Measurements from ENCODE around the gene SNU13. TPM values are rescaled to one million over a fixed set of nuclear protein-coding genes. Genes with fewer than 3 reads are reported as not detected.
"Not testable (repeated sequence)": the region's sequence is repeated elsewhere in the genome, so short reads cannot be mapped to it uniquely, and the experiment has no call there.

The SNU13 gene
- total RNA-seq (108 and 114 TPM in 2 replicates), polyA plus RNA-seq (99.0 and 119 TPM in 2 replicates), polyA minus RNA-seq (90.5 and 105 TPM in 2 replicates)
- total RNA-seq (2013): 139 TPM

DNA sequence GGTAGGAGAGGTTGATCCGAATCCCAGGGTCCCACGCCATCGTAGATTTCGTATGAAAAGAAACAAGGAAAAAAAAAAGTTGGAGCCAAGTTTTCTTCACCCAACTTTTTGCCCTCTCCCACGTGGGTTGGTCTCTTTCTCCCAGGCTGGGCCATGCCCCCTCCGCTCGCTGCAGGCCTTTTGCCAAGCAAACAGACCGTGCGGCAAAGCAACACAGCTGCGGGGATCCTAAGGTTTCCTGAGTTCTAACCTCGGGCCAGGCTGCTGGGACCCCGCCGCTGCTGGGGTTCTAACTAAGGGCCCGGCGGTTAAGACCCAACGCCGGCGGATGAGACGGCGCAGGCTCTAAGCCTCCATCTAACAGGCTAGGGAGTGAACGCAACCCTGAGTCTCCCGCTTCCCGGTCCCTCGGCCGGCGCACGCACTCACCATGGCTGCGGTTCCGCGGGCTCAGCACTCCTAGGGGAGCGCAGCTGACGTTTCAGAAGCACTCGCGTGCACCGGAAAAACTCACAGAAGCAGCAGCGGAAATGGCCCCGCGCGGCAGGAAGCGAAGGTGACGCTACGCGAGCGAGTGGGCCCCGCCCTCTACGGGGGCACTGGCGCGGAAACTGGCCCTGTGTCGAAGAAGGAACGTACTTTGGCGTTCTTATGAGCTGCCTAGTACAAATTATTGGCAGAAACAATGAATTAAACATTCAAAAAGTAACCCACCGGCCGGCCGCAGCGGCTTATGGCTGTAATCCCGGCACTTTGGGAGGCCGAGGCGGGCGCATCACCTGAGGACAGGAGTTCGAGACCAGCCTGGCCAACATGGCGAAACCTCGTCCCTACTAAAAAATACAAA is at the start of gene SNU13:
SNU13 (minus strand) TSS at position 503 of the 847 bp plus-strand sequence; CDS start at position 432, 71 bp downstream.
- H3K36me3 ChIP-seq (replicated peaks in 1 of 2; ENCODE audit: control extremely low read depth in 1 of 2, control insufficient read depth in 1 of 2, extremely low read depth in 1 of 2, insufficient read depth in 2 of 2, low read length in 1 of 2): peaks cover 0 to 2% of the 10 kb centered on the region in 2 experiments
- no peaks in the 10 kb centered on the region for H3K9me3 ChIP-seq (ENCODE audit: control extremely low read depth in 1 of 3, control insufficient read depth in 2 of 3, insufficient read depth in 1 of 3, low read length in 2 of 3)
- WGBS (ENCODE audit: insufficient coverage): under 1% methylated on average over 58 of the region's 62 CpGs
- no peak for TF ChIP-seq EZH2 (IDR thresholded peaks at IDR 0.05; ENCODE audit: borderline replicate concordance, insufficient read depth, low read depth, low read length, poor library complexity, severe bottlenecking)
- TF ChIP-seq CTCF (IDR thresholded peaks at IDR 0.05): no peak
- peak within 1 kb of the TSS; percentile 69 for H2AFZ ChIP-seq (ENCODE audit: insufficient read depth, low read depth, low read length, poor library complexity, severe bottlenecking)
- H3K27ac ChIP-seq (ENCODE audit: low read length in 2 of 2): peak within 1 kb of the TSS; percentile 92 to 96
- CTCF ChIA-PET: interaction anchor here (0.7 to 4.3 kb wide), 7 partner anchors 10 to 402 kb away, joined by 3 to 36 read pairs (median 5); partner anchors contain the start of genes MEI1 and NDUFA6
- H3K4me3 ChIP-seq (ENCODE audit: control extremely low read depth in 1 of 5, extremely low read depth in 1 of 5, insufficient read depth in 1 of 5, low read depth in 2 of 5, low read length in 4 of 5): peak within 1 kb of the TSS; percentile 74 to 99 (median 96)
- Mint-ChIP-seq H3K27ac (peak within 1 kb of the TSS; percentile 97), H3K27me3 (no peaks in the 10 kb centered on the region), H3K9me3 (ENCODE audit: insufficient read depth) (no peaks in the 10 kb centered on the region), H3K4me1 (peaks cover 31% of the 10 kb centered on the region), H3K4me3 (peak within 1 kb of the TSS; percentile 91)
- peaks cover 9% of the 10 kb centered on the region for H4K20me1 ChIP-seq (ENCODE audit: control insufficient read depth, insufficient read depth, low read length, poor library complexity, severe bottlenecking)
- H3K27me3 ChIP-seq (replicated peaks in 1 of 4; ENCODE audit: control extremely low read depth in 1 of 4, control insufficient read depth in 3 of 4, insufficient read depth in 4 of 4, low read length in 3 of 4): no peaks in the 10 kb centered on the region
- ATAC-seq (ENCODE audit: low read depth): peak; percentile 91
- H3K9ac ChIP-seq (ENCODE audit: low read length): peak within 1 kb of the TSS; percentile 93
- POLR2A ChIA-PET: interaction anchor here (0.5 to 2.0 kb wide), 15 partner anchors 10 to 1609 kb away, joined by 3 to 11 read pairs (median 5); partner anchors contain the start of genes CENPM, MEI1, NDUFA6 and PMM1
- H3K4me2 ChIP-seq (replicated peaks; ENCODE audit: low read depth, low read length, poor library complexity, severe bottlenecking): peak within 1 kb of the TSS; percentile 94
- intact Hi-C loops (cut with micrococcal nuclease): loop anchor here (1.0 to 5.0 kb wide), 5 partner anchors 9 to 306 kb away; partner anchors contain the start of genes CCDC134 and TEF
- DNase-seq: peak; percentile 96
- peaks cover 10 to 23% of the 10 kb centered on the region in 2 donors for H3K4me1 ChIP-seq (ENCODE audit: control insufficient read depth in 2 of 2, insufficient read depth in 2 of 2, low read length in 2 of 2)
- H3K79me2 ChIP-seq (ENCODE audit: control insufficient read depth, insufficient read depth, low read length): peaks cover 53% of the 10 kb centered on the region

- 100% methylated on average over 4 of the region's 4 CpGs for WGBS (ENCODE audit: insufficient coverage)
- H3K4me3 ChIP-seq (ENCODE audit: control extremely low read depth in 1 of 5, extremely low read depth in 1 of 5, insufficient read depth in 1 of 5, low read depth in 2 of 5, low read length in 4 of 5); H3K4me1 Mint-ChIP-seq; ATAC-seq (ENCODE audit: low read depth); H3K9me3 Mint-ChIP-seq (ENCODE audit: insufficient read depth); DNase-seq; H3K27me3 ChIP-seq (replicated peaks in 1 of 4; ENCODE audit: control extremely low read depth in 1 of 4, control insufficient read depth in 3 of 4, insufficient read depth in 4 of 4, low read length in 3 of 4); H3K36me3 ChIP-seq (replicated peaks in 1 of 2; ENCODE audit: control extremely low read depth in 1 of 2, control insufficient read depth in 1 of 2, extremely low read depth in 1 of 2, insufficient read depth in 2 of 2, low read length in 1 of 2); H3K27me3 Mint-ChIP-seq; H3K4me1 ChIP-seq (ENCODE audit: control insufficient read depth in 2 of 2, insufficient read depth in 2 of 2, low read length in 2 of 2); H3K9me3 ChIP-seq (ENCODE audit: control extremely low read depth in 1 of 3, control insufficient read depth in 2 of 3, insufficient read depth in 1 of 3, low read length in 2 of 3); H3K9ac ChIP-seq (ENCODE audit: low read length); H3K4me3 Mint-ChIP-seq; H3K4me2 ChIP-seq (replicated peaks; ENCODE audit: low read depth, low read length, poor library complexity, severe bottlenecking); intact Hi-C loops (cut with micrococcal nuclease); H3K27ac ChIP-seq (ENCODE audit: low read length in 2 of 2); H3K27ac Mint-ChIP-seq; H2AFZ ChIP-seq (ENCODE audit: insufficient read depth, low read depth, low read length, poor library complexity, severe bottlenecking); H4K20me1 ChIP-seq (ENCODE audit: control insufficient read depth, insufficient read depth, low read length, poor library complexity, severe bottlenecking); H3K79me2 ChIP-seq (ENCODE audit: control insufficient read depth, insufficient read depth, low read length): not testable (repeated sequence)
- ChIA-PET CTCF (interaction anchor here (0.7 to 1.2 kb wide), 2 partner anchors 14 to 36 kb away, joined by 4 to 8 read pairs; no protein-coding TSS in a partner anchor), POLR2A (interaction anchor here (0.7 kb wide), 2 partner anchors 45 to 51 kb away, joined by 4 to 5 read pairs; partner anchors contain the start of gene SNU13)
Measured at GRCh38 chr22:41733241-41733640, 44.6 kb upstream of the SNU13 start.

All from B cell (primary cell).